NB4 (cell line): ENCODE results near the gene HIPK1.

Source experiments
- CTCF ChIP-seq: IDR thresholded peaks from one replicate; pipeline ENCODE4 v1.5.1; 2012; ENCODE audit warnings: low read depth, low read length
- MAX ChIP-seq: IDR thresholded peaks from 2 replicates; pipeline ENCODE4 v1.6.1; 2011; ENCODE audit warnings: low read depth, low read length
- MYC ChIP-seq: IDR thresholded peaks from 2 replicates; pipeline ENCODE4 v1.6.1; 2011; ENCODE audit warnings: low read depth, low read length

- TF ChIP-seq CTCF (no peak), MAX (no peak), MYC (no peak)
Measured at GRCh38 chr1:113949007-113949406, 19.9 kb downstream of the HIPK1 start.
